GM19023 (cell line): Measurements from ENCODE around the gene ADPGK.
"Not testable (repeated sequence)": the region's sequence is repeated elsewhere in the genome, so short reads cannot be mapped to it uniquely, and the experiment has no call there.

Source experiments
- ATAC-seq: cut with Tn5 transposase; IDR thresholded peaks from one replicate; pipeline ENCODE4 v1.9.1; 2021; ENCODE audit warnings: mild to moderate bottlenecking, moderate library complexity; ENCODE audit not compliant: unreplicated experiment

ADPGK gene

DNA sequence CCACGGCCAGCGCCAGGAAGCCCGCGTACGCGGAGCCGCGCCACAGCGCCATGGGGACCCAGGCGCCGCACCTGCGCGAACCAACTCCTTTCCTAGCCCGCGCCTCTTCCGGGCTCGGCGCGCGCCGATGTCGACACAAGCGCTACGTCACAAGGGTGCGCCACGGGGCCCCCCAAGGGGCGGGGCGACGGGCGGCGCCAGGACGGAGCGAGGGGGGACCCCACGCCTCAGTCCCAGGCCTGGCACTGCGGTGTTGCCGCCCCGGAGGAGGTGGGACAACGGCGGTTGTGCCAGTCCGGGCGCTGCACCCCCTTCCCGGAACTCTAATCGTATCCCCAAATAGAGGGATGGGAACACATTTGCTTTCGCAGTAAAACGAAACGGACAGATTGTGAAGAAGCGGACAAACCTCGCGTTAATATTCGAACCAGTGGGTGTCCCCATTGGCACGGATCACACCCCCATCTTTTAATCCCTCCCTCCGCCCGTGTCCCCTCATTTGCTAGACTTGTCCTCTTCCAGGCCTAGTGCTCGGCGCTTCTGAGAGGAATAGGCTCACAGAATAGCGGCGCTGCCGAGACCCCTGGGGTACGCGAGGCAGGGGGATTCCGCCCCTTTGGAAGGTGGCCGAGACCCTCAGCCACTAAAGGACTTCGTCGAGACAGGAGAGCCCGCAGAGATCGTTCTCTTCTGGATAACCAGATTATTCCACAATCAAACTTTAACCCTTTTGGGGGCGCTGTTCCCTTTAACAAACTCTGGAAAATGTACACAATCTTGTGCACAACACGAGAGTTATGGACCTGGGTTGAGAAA, at the start of gene ADPGK:
ADPGK (minus strand) TSS at position 119 of the 816 bp plus-strand sequence; CDS start at position 52, 67 bp downstream.
- peak; percentile 77 for ATAC-seq

DNA sequence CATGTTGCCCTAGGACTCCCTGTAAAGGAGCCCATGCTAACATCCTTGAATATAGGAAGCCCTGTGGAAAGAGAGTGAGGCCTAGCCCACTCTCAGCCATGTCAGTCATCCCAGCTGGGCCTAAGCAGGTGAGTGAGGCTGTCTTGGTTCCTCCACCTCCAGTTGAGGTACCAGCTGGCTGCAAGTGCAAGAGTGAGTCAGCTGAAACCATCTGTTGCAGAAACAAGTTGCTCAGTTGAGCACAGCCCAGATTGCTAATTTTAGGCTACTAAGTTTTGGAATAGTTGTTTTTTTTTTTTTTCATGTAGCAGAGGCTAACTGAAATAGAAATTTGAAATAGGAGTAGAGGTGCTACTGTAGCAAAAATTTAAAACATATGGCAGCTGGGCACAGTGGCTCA, 43.7 kb upstream of the ADPGK start:
- ATAC-seq: no peak

DNA sequence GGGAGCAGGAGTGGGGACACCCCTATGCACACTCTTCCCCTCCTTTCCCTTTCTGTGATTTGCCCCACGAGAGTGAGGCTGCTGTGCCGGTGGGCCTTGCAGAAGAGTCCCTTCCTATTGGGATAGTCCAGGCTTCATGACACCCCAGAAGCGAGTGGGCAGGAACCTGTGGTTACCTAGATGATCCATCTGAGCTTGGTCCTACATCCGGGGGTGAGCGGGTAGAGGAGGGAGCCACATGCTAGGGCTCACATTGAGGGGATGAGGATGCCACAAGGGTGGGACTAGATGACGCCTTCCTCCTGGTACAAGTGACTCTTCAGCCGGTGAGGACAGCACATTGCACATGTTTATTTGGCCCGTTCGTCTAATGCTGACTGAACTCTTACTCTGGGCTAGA, 43.1 kb upstream of the ADPGK start:
- ATAC-seq: no peak

DNA sequence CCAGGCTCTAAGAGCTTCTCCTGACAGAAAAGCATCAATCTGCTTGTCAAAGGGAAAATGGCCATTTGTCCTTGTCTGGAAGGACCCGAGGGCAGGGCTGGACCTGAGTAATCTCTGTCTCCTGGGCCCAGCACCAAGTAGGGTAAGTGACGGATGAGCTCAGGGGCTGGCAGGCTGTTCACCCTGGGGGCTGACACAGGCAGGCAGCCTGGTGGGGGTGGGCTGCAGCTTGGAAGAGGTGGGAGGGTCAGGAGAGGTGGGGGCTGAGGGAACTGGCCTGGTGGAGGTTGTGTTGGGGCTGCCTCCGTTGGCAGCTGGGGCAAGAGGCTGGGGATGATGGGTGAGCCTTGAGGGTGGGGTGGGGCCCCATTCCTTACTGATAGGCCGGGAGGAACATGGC, 42.3 kb upstream of the ADPGK start:
- no peak for ATAC-seq

DNA sequence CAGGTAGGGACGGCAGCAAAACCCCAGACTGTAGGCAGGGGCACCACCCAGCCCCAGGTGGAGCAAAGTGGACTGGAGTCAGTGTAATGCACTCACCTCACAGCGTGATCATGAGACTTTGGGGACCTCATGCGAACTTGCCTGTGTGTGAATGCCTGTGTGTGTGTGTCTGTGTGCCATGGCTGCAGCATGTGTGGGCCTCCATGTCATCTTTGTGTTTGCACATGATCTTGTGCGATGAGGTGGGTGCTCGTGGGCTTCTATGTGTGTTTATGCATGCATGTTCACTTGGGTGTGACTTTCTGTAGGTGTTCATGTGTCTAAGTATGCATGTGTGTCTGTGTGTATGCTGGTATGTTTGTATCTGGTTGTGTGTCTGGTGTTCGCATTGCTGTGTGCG, 41.2 kb upstream of the ADPGK start:
- no peak for ATAC-seq

DNA sequence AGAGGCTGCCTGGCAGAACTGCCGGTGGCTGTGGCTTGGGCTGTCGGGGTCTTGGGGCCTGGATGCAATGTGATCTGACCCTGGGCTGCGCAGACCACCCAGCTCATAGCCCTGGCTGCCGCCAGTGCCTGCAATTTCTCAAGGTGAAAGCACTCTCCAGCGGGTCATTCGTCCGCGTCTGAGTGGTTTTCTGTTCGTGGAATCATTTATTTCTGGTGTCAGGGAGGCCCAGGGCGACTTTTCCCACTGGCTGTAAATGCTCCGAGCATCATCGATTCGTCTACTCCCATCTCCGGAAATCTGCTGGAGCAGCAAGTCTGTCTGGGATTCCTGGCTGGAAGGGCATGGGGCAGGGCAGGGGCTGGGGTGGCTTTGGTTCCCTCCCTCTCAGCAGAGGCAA, 40.6 kb upstream of the ADPGK start:
- ATAC-seq: no peak

DNA sequence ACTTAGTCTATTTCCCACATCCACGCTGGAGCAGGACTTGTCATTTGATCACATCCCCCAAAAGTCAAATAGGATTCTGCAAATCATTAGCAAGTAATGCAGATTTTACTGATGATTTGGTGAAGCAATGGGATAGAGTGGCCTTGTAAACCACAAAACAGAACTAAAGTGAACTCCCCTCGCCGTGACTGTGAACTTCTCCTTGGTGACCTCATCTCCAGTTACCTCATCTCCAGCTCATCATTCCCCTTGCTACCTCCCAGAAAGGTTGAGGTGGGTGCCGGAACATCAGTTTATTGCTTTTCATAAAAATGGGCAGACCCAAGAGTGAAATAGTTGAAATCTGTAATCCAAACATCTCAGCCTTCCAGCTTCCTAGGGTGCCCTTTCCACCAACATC, 36.7 kb upstream of the ADPGK start:
- ATAC-seq: no peak

DNA sequence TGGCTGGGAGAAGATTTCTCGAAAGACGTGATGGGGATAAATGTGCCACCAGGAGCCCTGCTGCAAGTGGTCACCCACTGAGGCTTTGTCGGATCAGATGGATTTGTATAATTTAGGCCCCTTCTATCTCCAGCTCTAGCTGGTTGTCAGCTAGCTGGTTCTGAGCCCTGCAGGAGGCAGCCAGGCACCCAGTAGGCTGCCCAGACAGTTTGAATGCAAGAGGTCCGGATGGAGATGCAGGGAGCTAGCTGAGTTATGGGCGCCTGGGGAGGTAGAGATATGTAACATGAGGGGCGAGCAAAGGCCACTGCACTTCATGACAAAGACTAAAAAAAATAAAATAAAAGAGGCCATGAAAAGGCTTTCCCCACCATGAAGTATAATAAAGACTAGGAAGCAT, 35.1 kb upstream of the ADPGK start:
- ATAC-seq: no peak

DNA sequence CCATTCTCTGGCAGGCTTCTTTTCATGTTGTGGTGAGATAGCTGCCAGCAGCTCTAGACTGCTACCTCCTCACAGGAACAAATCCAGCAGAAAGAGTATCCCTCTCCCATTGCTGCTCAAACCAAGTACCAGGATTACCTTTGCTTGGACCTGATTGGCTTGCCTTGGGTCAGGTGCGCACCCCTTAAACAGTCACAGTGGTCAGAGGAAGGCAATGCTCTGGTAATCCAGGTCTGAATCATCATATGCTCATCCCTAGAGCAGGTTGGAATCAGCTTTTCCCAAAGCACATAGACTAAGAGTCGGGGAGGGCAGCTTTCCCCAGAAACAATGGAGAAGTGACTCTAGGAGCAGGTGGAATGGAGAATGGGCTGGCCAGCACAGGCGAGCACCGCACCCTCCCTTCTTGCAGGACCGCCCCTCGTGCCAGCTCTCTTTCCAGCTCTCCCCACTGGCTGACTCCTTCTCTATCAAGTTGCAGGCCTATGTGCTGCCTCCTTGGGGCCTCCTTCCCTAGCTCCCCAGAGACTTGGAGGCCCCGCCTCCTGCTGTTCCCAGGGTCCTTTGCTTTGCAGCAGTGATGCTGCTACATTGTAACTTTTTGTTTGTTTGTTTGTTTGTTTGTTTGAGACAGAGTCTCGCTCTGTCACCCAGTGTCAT, 29.9 kb upstream of the ADPGK start:
- no peak for ATAC-seq

DNA sequence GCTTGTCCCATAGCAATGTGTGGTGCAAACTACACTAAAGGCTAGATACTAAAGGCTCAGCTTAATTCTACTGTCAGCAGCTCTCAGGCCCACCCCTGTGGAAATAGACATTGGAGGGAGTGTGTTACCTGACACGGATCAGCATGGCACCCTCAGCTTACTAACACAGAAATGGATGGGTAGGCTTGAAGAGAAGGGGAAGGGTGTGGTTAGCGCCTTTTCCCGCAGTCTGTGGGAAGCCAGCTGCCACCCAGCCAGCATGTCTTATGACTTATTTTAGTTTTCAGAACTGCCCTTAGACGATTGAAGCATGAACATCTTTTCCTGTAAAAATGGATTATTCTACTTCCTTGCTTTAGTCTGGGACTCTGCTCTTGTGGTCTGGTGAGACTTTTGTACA, 25.8 kb upstream of the ADPGK start:
- no peak for ATAC-seq

DNA sequence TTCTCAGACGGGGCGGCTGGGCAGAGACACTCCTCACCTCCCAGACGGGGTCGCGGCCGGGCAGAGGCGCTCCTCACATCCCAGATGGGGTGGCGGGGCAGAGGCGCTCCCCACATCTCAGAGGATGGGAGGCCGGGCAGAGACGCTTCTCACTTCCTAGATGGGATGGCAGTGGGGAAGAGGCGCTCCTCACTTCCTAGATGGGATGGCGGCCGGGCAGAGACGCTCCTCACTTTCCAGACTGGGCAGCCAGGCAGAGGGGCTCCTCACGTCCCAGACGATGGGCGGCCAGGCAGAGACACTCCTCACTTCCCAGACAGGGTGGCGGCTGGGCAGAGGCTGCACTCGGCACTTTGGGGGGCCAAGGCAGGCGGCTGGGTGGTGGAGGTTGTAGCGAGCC, 23.8 kb upstream of the ADPGK start:
- ATAC-seq: not testable (repeated sequence)

DNA sequence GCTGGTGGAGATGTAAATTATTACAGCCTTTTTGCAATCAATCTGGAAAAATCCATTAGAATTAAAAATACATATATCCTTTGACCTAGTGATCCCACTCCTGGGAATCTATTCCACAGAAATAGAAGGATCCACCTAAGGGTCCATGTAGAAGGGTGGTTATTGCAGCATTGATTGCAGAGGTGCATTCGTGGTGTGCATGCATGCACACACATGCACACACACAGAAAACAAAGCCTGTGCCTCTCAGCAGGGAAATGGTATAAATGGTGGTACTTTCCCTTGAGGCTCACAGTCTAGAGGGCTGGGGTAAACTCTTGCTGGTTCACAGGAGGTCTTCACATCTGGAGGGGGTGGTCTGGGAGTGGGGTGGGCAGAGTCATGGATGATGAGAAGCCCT, 19.4 kb upstream of the ADPGK start:
- ATAC-seq: no peak

DNA sequence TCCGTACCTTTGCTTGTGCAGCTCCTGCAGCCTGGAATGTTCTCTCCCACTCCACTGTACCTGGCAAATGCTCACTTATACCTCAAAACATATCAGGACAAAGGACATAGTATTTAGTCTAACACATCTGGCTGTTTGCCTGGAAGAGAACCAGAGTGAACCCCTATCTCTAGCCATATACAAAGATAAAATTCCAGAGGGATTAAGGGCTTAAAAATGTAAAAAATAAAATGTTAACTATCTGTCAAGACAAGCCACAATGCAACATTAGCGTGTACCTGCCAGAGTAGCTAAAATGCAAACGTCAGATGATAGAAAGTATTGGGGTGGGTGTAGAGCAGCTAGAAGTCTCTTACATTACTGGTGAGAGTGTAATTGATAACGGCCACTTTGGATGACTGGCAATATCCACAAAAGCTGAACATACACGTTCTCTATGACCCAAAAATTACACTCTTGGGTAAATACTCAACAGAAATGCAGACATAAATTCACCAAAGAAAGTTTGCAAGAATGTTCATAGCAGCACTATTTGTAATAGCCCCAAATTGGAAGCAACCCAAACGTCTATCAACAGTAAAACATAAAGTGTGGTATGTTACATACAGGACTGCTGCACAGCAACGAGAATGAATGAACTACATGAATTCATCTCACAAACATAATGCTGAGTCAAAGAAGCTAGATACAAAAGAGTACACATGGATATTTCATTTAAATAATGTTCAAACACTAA, 18.2 kb upstream of the ADPGK start:
- ATAC-seq: no peak

DNA sequence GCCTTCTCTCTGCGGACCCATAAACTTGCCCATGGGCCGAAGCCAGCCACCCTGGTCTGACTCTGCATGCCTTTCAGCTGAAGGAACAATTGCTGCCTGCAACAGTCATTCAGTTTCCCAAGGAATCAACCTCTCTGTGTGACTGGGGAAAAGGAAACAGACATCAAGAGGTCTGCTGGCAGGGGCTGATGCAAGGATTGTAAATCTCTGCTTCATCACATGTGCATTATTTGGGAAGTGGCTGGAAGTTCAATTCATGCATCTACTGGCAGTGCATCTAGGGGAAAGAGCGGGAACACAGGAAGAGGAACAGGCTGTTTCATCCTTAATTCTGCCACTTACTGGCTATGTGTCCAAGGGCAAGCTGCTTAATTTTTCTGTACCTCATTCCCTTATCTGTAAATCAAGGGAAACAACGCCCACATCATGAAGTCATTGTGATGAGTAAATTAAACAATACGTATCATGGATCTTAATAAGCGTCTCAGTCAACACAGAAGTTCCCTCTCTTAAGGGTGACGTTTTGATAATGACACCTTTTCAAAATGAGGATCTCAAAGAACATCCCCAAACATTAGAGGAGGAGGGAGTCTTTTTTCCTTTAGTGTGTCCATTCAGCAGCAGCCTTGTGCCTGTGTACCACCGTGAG, 17.4 kb upstream of the ADPGK start:
- ATAC-seq: no peak

DNA sequence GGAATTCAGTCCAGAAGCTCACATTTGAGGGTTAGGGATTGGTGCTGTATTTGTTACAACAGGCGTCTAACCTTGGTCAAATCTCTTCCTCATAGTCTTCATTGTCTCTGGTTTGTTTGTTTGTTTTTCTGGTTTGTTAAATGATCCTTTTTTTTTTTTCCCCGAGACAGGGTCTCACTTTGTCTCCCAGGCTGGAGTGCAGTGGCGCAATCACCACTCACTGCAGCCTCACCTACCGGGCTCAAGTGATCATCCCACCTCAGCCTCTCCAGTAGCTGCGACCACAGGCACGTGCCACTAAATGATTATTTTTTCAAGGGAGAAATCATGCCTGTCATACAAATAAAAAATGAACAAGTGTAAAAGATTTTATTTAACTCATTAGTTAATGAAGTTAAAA, 14.3 kb upstream of the ADPGK start:
- ATAC-seq: no peak

DNA sequence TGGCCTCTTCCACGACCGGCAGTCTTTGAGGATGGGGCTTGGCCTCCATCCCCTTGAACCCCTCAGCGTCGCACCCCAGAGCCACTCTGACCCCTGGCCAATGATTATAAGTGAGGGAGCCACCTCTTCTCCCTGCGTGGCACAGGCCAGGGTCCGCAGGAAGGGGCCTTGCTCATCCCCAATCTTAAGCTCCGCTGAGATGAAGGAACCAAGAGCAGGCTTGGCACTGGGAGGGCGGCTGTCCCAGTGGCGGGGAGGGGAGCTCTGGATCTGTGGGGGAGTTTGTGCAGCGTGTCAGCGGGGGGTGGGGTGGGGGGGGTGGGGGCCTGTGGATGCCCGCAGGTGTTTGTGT, 13.8 kb upstream of the ADPGK start:
- ATAC-seq: no peak

DNA sequence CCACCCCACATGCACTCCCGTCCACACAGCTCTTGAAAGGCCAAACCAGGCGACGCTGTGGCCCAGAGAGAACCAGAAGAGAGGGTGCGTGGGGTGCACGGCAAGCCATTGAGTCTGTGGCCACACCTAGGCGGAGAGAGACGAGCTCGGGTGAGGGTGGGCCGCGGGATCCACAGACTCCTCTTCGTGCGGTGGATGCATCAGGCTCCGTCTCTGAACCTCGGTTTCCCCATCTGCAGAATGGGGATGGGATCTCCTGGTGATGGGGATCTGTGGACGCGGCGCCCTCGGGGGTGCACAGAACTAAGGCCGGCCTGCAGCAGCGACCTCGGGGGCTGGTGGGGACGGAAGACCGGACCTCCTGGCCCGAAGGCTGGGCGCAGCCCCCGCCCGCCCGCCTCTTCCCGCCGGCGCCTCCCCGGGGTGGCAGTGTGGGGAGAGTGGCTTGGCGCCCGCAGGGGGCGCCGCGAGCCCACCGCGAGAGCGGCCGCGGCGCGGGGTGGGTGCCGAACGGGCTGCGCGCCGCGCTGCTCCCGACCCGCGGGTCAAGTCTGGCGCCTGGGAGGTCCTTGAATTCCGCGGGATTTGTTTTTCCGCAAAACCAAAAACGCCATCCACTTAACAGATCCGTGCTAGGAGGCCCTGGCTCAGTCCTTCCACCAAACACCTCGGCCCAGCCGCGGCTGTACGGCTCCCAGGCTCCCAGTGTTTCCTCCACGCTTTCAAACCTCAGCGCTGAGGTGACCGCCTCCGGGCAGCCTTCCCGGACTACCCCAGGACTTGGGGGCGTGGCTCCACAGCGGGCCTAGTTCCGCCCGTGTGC, 13.2 kb upstream of the ADPGK start:
- no peak for ATAC-seq

DNA sequence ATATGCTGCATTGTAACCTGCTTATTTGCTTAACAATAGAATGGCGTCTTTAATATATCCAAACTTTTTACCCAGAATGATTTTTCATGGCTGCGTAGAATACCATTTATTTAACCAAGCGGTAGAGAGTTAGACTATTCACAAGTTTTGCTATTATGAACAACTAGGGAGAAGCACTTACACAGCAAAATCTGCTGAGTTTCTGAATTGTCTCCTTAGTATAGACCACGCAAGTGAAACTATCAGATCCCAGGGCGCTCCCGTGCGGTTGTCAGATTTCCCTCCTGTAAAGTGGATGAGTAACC, 12.6 kb upstream of the ADPGK start:
- ATAC-seq: no peak

DNA sequence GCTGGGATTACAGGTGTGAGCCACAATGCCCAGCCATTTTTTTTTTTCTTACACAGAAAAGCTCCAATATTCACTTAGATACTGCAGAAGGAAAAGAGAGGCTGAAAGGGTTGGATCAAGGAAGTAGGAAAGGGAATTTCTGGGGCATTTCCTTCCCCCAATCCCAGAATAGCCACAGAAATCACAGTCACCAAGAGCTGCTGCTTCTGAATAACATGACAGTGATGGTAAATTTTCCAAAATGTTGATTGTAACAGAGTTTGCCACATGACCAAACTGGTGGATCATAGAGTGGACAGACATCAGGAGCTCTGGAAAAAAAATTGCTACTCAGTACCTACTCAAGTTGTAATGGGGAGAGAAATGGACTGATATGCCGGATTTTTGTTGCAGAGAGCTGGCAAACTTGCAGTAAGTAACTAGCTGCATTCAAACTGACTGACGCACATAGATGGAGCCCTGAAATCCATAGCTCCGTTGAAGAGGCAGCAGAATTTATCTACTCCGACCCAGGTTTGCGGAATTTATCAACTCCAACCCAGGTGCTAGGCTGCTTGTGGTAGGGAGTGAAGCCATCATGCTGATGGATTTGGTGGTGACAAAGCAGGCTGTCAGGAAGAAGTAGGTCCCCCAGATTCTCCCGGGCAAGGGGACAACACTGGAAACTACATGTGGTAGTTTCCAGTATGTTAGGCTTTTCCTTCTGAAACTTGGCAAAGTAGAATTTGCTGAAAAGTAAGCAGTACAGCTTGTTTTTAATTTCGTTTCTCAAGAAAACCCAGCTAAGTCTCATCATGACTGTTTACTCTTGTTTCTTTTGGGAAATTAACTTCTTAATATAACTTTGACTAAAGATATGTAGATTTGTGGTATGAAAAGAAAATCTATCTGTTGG, 10.5 kb upstream of the ADPGK start:
- no peak for ATAC-seq

DNA sequence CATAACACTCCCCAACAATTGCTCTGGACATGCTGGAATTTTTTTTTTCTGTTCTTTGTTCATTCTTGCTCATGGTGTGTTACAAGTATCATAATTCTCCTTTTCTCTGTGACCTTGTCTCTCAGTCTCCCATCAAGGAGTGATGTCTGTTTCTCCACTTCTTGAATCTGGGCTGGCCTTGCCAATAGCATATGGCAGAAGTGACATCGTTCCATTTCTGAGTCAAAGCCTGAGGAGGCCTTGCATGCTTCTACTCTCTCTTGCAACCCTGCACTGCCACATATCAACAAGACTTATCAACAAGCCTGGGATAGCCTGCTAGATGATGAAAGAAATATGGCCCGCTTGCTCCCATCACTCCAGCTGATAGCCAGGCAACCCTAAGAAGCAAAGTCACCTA, 8.9 kb upstream of the ADPGK start:
- no peak for ATAC-seq
